ENCODE data around the gene IRAK2.
"Not testable (repeated sequence)": the region's sequence is repeated elsewhere in the genome, so short reads cannot be mapped to it uniquely, and the experiment has no call there.

The IRAK2 gene, protein sequence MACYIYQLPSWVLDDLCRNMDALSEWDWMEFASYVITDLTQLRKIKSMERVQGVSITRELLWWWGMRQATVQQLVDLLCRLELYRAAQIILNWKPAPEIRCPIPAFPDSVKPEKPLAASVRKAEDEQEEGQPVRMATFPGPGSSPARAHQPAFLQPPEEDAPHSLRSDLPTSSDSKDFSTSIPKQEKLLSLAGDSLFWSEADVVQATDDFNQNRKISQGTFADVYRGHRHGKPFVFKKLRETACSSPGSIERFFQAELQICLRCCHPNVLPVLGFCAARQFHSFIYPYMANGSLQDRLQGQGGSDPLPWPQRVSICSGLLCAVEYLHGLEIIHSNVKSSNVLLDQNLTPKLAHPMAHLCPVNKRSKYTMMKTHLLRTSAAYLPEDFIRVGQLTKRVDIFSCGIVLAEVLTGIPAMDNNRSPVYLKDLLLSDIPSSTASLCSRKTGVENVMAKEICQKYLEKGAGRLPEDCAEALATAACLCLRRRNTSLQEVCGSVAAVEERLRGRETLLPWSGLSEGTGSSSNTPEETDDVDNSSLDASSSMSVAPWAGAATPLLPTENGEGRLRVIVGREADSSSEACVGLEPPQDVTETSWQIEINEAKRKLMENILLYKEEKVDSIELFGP

DNA sequence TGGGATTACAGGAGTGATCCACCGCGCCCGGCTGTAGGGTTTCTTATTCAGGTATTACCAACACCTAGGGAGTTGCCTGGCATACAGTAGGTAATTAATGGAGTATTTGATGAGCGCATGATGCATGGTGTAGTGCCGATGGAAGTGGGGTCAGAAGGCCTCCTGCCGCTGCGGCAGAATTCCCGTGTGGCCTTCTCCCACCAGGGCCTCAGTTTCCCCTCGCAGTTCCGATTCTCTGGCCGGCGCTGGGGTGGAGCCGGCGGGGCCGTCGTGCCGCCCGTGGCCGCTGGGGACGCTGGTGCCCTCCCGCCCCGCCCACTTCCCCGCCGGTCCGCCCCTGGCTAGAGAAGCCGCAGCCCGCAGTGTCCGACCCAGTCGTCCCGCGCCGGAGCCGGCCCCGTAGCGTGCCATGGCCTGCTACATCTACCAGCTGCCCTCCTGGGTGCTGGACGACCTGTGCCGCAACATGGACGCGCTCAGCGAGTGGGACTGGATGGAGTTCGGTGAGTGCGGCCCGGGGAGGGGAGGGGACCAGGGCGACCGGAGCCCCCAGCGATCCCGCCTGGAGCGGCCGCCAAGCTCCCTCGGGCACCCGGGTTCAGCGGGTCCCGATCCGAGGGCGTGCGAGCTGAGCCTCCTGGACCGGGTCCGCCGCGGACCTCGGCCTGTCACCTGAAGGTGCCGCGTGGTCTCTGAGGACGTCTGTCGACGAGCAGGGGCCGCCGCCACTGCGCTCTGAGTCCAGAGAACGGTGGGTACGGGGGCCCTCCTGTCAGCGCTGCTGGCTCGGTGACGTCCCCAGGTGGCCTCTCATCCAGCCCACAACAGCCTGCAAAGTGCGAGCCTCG lies at the start of gene IRAK2:
Gene IRAK2, plus strand, starts transcription at position 374 of the 848 bp plus-strand sequence. Its CDS starts 36 bp downstream, at position 410.
- no peak for DNase-seq (ENCODE audit: low read depth)

DNA sequence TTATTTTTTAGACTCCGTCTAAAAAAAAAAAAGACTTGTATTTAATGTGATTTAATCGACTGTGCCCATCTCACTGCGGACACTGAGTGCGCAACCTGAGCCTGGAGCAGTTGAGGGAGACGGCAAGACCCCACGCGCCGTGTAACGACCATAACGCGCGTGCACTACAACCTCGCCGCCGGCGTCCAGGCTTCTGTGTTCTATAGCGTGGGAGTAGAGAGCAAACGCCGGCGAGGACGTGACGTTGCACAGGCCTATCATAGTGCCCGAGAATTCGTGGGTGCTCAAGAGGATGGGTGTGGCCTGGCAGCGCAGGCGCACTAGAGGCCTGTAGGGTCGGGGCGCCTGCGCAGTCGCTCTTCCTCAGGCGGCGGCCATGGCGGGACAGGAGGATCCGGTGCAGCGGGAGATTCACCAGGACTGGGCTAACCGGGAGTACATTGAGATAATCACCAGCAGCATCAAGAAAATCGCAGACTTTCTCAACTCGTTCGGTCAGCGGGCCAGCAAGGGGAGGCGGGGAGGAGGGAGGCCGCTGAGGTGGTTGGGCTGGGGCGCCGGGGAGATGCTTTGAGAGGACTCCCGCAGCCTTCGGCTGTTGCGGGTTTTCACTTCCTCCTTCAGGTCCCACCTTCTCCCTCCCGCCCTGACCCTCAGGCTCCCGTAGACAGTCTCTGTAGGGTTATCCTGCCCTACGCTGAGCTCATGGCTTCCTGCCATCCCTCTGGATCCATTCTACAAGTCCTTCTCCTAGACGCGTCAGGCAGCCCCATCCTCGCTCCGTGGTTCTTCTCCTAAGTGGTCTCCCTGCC lies 49.2 kb upstream of the IRAK2 start, which contains the start of gene BRK1:
Gene BRK1, plus strand, starts transcription at position 350 of the 812 bp plus-strand sequence. Its CDS starts 27 bp downstream, at position 377.
- DNase-seq (ENCODE audit: low read depth): peak; percentile 89

DNA sequence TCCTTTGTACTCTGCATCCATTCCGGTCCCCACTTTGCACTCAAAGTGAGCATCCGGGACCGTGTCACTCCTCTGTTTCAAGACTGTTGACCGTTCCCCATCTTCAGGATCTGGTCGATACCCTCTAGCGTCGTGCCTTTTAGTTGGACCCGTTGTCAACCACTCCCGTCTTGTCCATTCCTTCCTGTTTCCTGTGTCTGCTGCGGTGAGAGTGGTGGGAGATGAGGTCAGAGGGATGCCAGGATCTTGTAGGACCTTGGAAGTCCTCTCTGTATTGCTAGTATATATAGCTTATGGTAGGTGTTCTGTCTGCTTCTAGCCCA lies 48.6 kb upstream of the IRAK2 start:
- peak; percentile 17 for DNase-seq (ENCODE audit: low read depth)

DNA sequence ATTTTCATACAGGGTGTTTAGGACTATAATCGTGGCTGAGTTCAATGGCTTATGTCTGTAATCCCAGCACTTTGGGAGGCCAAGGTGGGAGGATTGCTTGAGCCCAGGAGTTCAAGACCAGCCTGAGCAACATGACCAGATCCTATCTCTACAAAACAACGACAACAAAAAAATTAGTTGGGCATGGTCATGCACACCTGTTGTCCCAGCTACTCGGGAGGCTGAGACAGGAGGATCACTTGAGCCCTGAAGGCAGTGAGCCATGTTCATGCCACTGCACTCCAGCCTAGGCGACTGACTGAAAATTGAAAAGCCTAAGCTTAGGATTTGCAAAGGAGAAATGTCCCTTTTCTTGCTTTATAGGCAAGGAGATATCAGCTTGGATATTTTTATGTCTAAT lies 47.8 kb upstream of the IRAK2 start:
- no peak for DNase-seq (ENCODE audit: low read depth)

DNA sequence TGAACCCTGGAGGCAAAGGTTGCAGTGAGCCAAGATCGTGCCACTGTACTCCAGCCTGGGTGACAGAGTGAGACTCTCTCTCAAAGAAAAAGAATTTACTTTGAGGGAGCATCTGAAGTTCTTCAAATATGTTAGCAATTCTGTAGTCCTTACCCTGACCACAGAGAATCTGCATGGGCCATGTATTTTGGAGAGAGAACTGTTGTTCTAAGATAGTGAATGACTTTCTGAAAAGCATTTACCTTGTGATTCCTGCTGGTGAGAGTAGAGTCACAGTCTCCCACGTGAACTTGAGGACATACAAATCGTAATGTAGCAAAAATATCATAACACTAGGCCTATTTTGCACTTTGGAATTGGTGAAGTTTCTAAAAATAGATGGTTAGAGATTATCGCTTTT lies 45.3 kb upstream of the IRAK2 start:
- DNase-seq (ENCODE audit: low read depth): no peak

DNA sequence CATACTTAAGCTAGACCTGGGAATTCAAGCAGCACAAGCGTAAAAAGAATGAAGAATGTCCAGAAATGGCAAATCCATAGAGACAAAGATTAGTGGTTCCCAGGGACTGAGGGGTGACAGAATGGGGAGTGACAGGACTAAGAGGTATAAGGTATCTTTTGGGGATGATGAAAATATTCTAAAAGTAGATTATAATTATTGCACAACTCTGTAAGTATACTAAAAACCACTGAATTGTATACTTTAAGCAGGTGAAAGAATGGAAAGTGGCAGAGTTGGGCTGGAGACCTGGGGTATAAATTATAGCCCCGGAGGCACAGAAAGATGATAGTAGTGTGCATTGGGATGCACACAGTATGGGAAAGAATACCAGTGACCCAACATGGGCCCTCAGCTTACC lies 43.7 kb upstream of the IRAK2 start:
- DNase-seq (ENCODE audit: low read depth): no peak

DNA sequence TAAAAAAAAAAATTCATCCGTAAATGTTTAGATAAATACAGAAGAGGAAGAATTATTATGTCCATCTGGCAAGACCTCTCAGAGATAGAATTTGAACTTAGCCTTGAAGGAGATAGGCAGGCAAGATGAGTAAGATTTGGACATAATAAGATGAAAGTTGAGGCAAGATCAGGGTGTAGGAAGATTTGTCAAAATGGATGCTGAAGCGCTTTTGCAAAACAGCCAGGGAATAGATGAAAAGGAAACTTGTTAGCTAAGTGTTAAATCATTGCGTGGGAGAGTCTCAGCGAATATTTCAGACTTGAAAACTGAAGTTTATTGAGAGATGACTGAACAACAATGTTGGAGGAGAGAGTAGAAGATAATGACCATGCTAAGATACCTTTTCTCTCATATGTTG lies 42.0 kb upstream of the IRAK2 start:
- no peak for DNase-seq (ENCODE audit: low read depth)

DNA sequence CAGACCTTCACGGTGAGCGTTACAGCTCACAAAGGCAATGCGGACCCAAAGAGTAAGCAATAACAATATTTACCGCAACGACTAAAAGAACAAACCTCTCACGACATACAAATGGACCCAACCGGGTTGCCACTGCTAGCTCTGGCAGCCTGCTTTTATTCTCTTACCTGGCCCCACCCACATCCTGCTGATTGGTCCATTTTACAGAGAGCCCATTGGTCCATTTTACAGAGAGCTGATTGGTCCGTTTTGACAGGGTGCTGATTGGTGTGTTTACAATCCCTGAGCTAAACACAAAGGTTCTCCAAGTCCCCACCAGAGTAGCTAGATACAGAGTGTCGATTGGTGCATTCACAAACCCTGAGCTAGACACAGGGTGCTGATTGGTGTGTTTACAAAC lies 28.8 kb upstream of the IRAK2 start:
- DNase-seq (ENCODE audit: low read depth): not testable (repeated sequence)

DNA sequence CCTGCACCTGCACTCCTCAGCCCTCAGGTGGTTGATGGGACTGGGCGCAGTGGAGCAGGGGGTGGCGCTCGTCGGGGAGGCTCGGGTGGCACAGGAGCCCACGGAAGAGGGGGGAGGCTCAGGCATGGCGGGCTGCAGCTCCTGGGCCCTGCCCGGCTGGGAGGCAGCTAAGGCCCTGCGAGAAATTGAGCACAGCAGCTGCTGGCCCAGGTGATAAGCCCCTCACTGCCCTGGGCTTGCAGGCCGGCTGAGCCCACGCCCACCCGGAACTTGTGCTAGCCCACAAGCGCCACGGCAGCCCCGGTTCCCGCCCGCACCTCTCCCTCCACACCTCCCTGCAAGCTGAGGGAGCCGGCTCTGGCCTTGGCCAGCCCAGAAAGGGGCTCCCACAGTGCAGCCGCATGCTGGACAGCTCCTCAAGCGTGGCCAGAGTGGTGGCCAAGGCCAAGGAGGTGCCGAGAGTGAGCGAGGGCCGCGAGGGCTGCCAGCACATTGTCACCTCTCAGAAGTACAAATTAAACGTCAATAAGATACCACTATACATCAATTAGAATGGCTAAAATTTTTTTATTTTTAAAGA lies 28.2 kb upstream of the IRAK2 start:
- DNase-seq (ENCODE audit: low read depth): no peak

DNA sequence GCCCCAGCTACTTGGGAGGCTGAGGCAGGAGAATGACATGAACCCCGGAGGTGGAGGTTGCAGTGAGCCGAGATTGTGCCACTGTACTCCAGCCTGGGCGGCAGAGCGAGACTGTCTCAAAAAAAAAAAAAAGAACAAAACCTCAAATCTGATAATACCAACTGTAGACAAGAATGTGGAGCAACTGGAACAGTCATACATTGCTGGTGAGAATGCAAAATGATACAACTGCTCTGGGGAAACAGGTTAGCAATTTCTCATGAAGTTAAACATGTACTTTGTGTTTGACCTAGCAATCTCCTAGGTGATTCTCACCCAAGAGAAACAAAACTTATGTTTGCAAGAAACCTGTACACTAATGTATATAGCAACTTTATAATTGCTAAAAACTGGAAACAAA lies 27.5 kb upstream of the IRAK2 start:
- no peak for DNase-seq (ENCODE audit: low read depth)

DNA sequence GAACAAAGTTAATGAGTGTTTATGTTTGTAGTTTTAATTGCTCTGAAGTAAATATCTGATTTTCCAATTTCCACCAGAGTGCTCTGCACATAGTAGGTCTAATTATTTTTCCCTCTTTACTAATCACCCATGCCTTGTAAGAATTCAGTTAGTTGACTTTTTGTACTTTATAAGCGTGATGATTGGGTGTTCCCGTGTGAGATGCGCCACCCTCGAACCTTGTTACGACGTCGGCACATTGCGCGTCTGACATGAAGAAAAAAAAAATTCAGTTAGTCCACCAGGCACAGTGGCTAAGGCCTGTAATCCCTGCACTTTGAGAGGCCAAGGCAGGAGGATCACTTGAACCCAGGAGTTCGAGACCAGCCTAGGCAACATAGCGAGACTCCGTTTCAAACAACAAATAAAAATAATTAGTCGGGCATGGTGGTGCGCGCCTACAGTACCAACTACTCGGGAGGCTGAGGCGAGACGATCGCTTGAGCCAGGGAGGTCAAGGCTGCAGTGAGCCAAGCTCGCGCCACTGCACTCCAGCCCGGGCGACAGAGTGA lies 23.6 kb upstream of the IRAK2 start:
- DNase-seq (ENCODE audit: low read depth): no peak

DNA sequence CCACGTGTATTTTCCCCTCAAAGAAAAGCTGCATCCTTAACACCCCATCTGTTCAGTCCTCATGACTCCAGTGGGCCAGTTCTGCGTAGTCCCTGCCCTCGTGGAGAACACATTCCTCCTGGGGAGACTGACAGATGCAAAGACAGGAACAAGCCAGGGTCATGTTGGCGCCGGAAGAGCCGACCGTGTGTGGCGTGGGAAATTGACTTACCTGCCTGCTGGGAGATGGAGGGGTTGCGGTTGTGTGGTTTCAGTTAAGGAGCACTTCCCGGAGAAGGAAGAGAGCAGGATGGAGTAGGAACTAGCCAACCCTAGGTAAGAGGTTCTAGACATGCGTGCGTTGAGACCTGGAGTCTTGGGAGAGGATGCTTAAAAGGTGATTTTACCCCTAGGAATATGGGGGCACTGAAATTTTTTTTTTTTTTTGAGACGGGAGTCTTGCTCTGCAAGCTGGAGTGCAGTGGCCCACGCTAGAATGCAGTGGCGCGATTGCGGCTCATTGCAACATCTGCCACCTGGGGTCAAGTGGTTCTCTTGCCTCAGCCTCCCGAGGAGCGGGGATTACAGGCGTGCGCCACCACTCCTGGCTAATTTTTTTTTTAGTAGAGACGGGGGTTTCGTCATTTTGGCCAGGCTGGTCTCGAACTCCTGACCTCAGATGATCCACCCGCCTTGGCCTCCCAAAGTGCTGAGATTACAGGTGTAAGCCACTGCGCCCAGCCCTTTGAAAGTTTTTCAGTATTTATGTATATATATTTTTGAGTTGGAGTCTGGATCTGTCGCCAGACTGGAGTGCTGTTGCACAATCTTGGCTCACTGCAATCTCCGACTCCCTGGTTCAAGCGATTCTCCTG lies 21.8 kb upstream of the IRAK2 start:
- DNase-seq (ENCODE audit: low read depth): no peak

DNA sequence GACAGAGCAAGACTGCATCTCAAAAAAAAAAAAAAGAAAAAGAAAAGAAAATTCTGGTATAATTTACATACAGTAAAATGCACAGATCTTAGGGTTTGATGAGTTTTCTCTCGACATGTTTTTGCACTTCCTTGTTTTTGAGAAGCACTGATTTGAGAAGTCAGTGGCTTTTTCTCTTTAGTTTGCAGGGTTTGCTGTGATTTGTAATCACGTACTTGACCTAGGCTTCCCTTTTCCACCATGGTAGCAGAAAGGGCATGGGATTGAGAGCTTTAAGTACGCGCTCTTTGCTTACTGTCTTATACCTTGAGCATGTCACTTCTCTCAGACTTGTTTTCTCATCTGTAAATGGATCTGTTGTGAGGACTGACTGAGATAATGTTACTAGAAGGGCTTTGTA lies 19.0 kb upstream of the IRAK2 start:
- DNase-seq (ENCODE audit: low read depth): no peak

DNA sequence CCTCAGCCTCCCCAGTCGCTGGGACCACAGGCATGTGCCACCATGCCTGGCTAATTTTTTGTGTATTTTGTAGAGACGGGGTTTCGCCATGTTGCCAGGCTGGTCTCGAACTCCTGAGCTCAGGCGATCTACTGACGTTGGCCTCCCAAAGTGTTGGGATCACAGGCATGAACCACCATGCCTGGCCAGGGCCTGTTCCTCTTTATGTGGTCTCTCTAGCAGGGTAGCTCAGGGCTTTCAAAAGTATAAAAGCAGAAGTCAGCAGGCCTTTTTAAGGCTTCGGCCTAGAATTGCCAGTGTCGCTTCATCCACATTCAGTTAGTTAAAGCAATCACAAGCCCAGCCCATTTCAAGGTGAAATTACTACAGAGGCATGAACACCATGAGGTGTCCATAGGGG lies 15.5 kb upstream of the IRAK2 start:
- no peak for DNase-seq (ENCODE audit: low read depth)

DNA sequence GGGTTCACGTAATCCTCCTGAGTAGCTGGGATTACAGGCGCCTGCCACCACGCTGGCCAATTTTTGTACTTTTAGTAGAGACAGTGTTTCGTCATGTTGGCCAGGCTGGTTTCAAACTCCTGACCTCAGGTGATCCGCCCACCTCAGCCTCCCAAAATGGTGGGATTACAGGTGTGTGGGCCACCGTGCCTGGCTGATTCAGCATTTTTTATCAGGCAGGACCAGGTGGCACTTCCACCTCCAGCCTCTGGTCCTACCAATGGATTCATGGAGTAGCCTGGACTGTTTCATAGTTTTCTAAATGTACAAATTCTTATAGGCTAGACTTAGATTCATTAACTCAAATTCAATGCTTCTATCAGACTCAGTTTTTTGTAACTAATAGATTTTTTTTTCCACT lies 13.7 kb upstream of the IRAK2 start:
- DNase-seq (ENCODE audit: low read depth): no peak

DNA sequence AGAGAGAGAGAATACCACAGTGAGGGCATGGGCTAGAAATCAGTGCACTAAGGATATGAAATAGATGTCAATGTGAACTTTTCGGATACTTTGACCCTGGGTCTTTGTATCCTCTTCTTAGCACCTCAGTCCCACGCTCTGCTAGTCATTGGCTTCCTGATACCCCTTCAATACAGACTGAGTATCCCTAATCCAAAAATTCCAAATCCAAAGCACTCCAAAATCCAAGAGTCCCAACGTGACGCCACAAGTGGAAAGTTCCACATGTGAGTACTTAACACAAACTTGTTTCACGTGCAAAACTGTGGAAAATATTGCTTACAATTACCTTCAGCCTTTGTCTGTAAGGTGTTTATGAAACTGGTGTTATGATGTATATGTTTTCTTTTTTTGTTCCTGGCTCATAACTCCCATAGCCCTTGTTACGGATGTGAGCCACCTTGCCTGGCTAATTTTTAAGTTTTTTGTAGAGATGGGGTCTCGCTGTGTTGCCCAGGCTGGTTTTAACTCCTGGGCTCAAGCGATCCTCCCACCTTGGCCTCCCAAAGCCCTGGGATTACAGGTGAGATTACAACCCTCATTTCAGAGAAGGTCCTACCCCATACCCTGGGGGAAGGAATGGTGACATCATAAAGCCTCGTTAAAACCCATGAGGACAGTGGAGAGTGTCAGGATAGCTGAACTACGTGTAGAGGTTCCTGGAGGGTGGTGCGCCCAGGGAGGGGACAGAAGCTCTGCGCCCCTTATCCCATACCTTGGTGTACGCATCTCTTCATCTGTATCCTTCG lies 10.2 kb upstream of the IRAK2 start:
- DNase-seq (ENCODE audit: low read depth): no peak

DNA sequence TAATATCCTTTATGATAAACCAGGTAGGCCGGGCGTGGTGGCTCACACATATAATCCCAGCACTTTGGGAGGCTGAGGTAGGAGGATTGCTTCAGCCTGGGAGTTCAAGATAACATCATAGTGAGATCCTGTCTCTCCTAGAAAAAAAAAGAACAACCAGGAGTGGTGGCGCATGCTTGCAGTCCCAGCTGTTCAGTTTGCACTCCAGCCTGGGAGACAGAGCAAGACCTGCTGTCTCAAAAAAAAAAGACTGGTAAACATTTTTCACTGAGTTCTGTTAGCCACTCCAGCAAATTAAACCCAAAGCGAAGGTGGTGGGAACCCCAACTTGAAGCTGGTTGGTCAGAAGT lies 9.6 kb upstream of the IRAK2 start:
- DNase-seq (ENCODE audit: low read depth): no peak

DNA sequence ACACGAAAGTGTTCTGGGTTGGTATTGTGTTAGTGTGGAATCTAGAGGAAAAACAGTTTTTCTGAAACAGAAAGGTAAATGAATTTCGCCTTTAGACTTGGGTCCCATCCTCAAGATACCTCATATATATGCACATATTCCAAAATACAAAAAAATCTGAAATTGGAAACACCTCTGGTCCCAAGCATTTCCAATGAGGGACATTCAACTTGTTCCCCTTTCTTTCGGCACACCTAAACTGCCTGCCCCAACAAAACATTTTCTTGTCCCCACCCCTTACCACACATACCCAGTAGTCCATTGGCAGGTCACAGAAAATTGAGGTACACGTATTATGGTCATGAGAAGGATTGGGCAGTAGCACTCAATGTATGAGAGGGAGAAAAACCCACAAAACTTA lies 9.1 kb upstream of the IRAK2 start:
- no peak for DNase-seq (ENCODE audit: low read depth)

DNA sequence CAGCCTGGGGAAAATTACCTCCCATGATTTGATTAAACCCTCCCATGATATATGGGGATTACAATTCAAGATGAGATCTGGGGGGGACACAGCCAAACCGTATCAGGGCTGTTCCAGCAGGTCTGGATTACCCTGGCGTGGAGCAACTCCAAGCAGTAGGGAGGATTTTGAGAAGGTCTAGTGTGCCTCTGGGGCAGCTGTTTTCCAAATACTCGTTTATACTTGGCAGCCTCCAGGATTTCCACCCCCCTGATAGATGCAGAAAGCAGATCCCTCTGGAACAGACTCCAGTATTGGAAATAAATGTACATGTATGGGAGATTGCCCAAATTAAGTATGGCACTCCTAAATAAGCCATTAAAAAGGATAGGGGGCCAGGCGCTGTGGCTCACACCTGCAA lies 7.7 kb upstream of the IRAK2 start:
- no peak for DNase-seq (ENCODE audit: low read depth)

DNA sequence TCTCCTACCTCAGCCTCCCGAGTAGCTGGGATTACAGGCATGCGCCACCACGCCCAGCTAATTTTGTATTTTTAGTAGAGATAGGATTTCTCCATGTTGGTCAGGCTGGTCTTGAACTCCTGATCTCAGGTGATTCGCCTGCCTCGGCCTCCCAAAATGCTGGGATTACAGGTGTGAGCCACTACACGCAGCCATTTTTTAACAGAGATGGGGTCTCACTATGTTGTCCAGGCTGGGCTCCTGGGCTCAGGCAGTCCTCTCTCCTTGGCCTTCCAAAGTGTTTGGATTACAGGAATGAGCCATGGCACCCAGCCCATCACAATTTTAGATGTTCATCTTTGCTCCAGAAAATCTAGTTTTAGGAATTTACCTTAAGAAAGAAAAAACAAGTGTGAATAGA lies 6.2 kb upstream of the IRAK2 start:
- not testable (repeated sequence) for DNase-seq (ENCODE audit: low read depth)
